ENCODE data around the gene MAD2L2.

- TF ChIP-seq CTCF (IDR thresholded peaks at IDR 0.05; ENCODE audit: low read depth, low read length): no peak
- TF ChIP-seq EZH2phosphoT487 (IDR thresholded peaks at IDR 0.05; ENCODE audit: low read depth): no peak
Measured at GRCh38 chr1:11688506-11688905, 7.6 kb upstream of the MAD2L2 start.

Measured in OCI-LY3 (cell line).